Testis (tissue), 3 donors: ENCODE results near the gene HBG2. TPM values are rescaled to one million over a fixed set of nuclear protein-coding genes. Genes with fewer than 3 reads are reported as not detected.
"Not testable (repeated sequence)": the region's sequence is repeated elsewhere in the genome, so short reads cannot be mapped to it uniquely, and the experiment has no call there.

ENCODE experiments used
- DNase-seq: peaks from one replicate; pipeline ENCODE4 v3.0.0-alpha.2; 2019
- H3K27ac ChIP-seq, 2 donors: fragments of 200-600 bp; sonication (generic); one replicate each; pipeline ENCODE4 v1.5.1; 2019
- H3K27me3 ChIP-seq: fragments of 200-600 bp; sonication (generic); one replicate; pipeline ENCODE4 v1.5.1; 2019
- H3K36me3 ChIP-seq: fragments of 200-600 bp; sonication (generic); one replicate; pipeline ENCODE4 v1.5.1; 2017; ENCODE audit warnings: low read depth; ENCODE audit errors: missing control alignments
- H3K4me1 ChIP-seq: fragments of 200-600 bp; sonication (generic); one replicate; pipeline ENCODE4 v1.5.1; 2019
- H3K4me3 ChIP-seq, 2 donors: fragments of 200-600 bp; sonication (generic); one replicate each; pipeline ENCODE4 v1.5.1; 2017 to 2019
- H3K9me3 ChIP-seq: fragments of 200-600 bp; sonication (generic); one replicate; pipeline ENCODE4 v1.5.1; 2017
- CTCF ChIP-seq, 3 experiments: fragments of 450-650 bp in 2 of 3; fragments of 200-600 bp in 1 of 3; sonication (generic) in 1 of 3; IDR thresholded peaks; one replicate each; pipeline ENCODE4 v1.5.1; 2016 to 2019; ENCODE audit warnings: antibody characterized with exemption in 3 of 3, mild to moderate bottlenecking in 2 of 3, moderate library complexity in 1 of 3
- POLR2A ChIP-seq: fragments of 450-650 bp; IDR thresholded peaks from one replicate; pipeline ENCODE4 v1.6.1; 2017; ENCODE audit warnings: antibody characterized with exemption, mild to moderate bottlenecking, moderate library complexity
- WGBS, 2 donors: methylation state at CpG; one replicate each; pipeline ENCODE4 v1.1.5; 2018; 5-methylcytosine and 5-hydroxymethylcytosine counted together
- intact Hi-C: fragments of 100-400 bp; cut with DNase I; formaldehyde crosslinking; loops from one replicate; pipeline ENCODE4 v1.15.1; 2023; ENCODE audit warnings: low total_unique reads
- polyA plus RNA-seq: library from polyadenylated mRNA; stranded (reverse); fragments of 350-450 nt; fragmentation: Illumina TruSeq; extraction: RNeasy Lipid Tissue Mini Kit (QIAGEN cat#74804); gene quantifications from one replicate; pipeline ENCODE4 v1.2.3, GENCODE V29; 2014; ENCODE audit warnings: low read depth, low replicate concordance; ENCODE audit not compliant: insufficient read depth
- total RNA-seq, 2 donors: library from RNA; depleted of rRNA; stranded (reverse); fragments of >200 nt; gene quantifications; one replicate each; pipeline ENCODE4 v1.2.3, GENCODE V29; 2016

HBG2 gene
- total and polyA plus RNA-seq, 3 donors from 2014 or later, result not detected

- no peak for DNase-seq
- no peaks in the 10 kb centered on the region for H3K27me3 ChIP-seq
- TF ChIP-seq CTCF (IDR thresholded peaks at IDR 0.05) (no peak), POLR2A (no peak)
- no peak overlapping the region for H3K27ac ChIP-seq
- H3K4me1 ChIP-seq, result no peaks in the 10 kb centered on the region
- no peaks in the 10 kb centered on the region for H3K9me3 ChIP-seq
- intact Hi-C loops, result no loop called here
- H3K4me3 ChIP-seq, result no peak overlapping the region
- H3K36me3 ChIP-seq, result no peaks in the 10 kb centered on the region
- WGBS, 2 donors, result 72 to 73% methylated on average over 1 of the region's 1 CpG
These were observed 1.7 kb downstream of the HBG2 start for GRCh38 chr11:5252919-5253265.

DNA sequence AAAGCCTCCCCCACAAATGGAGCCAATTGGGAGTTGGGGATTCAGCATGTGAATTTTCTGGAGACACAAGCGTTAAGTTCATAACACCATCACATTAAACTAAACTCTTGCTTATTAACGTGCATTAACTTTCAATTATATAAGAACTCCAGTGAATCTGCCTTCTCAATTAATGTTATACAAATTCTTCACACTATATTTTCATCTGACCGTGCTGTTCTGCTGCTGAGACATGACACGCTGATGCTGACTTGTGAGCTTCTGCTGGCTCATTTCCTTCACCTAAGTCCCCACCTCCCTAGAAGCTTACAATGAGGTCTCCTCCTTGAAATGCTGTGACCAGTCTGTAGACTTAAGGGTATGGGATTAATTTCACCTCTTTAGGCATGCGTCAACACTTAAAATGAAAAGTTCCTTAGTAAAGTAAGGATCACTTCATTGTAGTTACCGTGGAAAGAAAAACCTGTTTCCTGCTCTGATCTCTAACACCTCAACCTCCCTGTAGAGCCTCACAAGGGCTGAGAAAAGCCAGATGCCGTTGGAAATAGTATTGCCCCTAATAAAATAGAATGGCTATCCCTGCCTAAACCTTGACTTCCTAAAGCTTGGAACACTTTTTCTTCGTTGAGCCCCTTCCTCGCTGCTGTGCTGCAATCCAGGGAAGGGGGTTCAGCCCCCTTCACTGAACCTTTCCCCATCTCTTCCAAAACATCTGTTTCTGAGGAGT lies 2.2 kb downstream of the HBG2 start:
- Histone ChIP-seq H3K36me3 (no peaks in the 10 kb centered on the region), H3K27me3 (no peaks in the 10 kb centered on the region), H3K9me3 (no peaks in the 10 kb centered on the region), H3K27ac (no peak overlapping the region), H3K4me1 (no peaks in the 10 kb centered on the region), H3K4me3 (no peak overlapping the region)
- intact Hi-C loops, result no loop called here
- DNase-seq, result no peak
- WGBS, 2 donors, result 68 to 70% methylated on average over 9 of the region's 9 CpGs
- no peak for TF ChIP-seq POLR2A
- TF ChIP-seq CTCF (IDR thresholded peaks at IDR 0.05), result no peak

GRCh38 chr11:5251746-5252145 lies 2.8 kb downstream of the HBG2 start:
- no peak overlapping the region for H3K4me3 ChIP-seq
- H3K4me1 ChIP-seq, result no peaks in the 10 kb centered on the region
- TF ChIP-seq POLR2A, result no peak
- TF ChIP-seq CTCF (IDR thresholded peaks at IDR 0.05), result no peak
- no peak for DNase-seq
- no peaks in the 10 kb centered on the region for H3K9me3 ChIP-seq
- intact Hi-C loops, result no loop called here
- WGBS, 2 donors, result 78 to 85% methylated on average over 2 of the region's 2 CpGs
- H3K27ac ChIP-seq, result no peak overlapping the region
- no peaks in the 10 kb centered on the region for H3K27me3 ChIP-seq
- no peaks in the 10 kb centered on the region for H3K36me3 ChIP-seq

- no peak overlapping the region for H3K4me3 ChIP-seq
- no peaks in the 10 kb centered on the region for H3K27me3 ChIP-seq
- H3K36me3 ChIP-seq, result no peaks in the 10 kb centered on the region
- intact Hi-C loops, result no loop called here
- H3K4me1 ChIP-seq, result no peaks in the 10 kb centered on the region
- no peak for DNase-seq
- 88 to 94% methylated on average over 4 of the region's 4 CpGs for WGBS, 2 donors
- no peak overlapping the region for H3K27ac ChIP-seq
- no peak for TF ChIP-seq CTCF (IDR thresholded peaks at IDR 0.05)
- no peak for TF ChIP-seq POLR2A
- no peaks in the 10 kb centered on the region for H3K9me3 ChIP-seq
These were observed 3.9 kb downstream of the HBG2 start for GRCh38 chr11:5250543-5251204.

- 77 to 80% methylated on average over 4 of the region's 9 CpGs for WGBS, 2 donors
- H3K4me3 ChIP-seq, H3K36me3 ChIP-seq, H3K4me1 ChIP-seq, H3K27ac ChIP-seq, DNase-seq, H3K27me3 ChIP-seq, intact Hi-C loops, H3K9me3 ChIP-seq: not testable (repeated sequence)
These were observed 4.7 kb downstream of the HBG2 start, which contains the start of gene HBG1 for GRCh38 chr11:5249807-5250396. HBG1 (minus strand) TSS chr11:5249857; CDS start chr11:5249804, 53 bp downstream.

- H3K36me3 ChIP-seq, intact Hi-C loops, H3K4me3 ChIP-seq, H3K4me1 ChIP-seq, H3K27ac ChIP-seq, H3K27me3 ChIP-seq, H3K9me3 ChIP-seq, DNase-seq: not testable (repeated sequence)
- WGBS, 2 donors, result 64 to 69% methylated on average over 7 of the region's 7 CpGs
These were observed 6.1 kb downstream of the HBG2 start for GRCh38 chr11:5248498-5248897.
